Astrocyte of the hippocampus (primary cell): ENCODE measurements around the gene MVB12A.

Source experiments
- DNase-seq: peaks from one replicate; pipeline ENCODE4 v3.0.0; 2011; ENCODE audit warnings: low read depth, low spot score

Gene MVB12A

DNA sequence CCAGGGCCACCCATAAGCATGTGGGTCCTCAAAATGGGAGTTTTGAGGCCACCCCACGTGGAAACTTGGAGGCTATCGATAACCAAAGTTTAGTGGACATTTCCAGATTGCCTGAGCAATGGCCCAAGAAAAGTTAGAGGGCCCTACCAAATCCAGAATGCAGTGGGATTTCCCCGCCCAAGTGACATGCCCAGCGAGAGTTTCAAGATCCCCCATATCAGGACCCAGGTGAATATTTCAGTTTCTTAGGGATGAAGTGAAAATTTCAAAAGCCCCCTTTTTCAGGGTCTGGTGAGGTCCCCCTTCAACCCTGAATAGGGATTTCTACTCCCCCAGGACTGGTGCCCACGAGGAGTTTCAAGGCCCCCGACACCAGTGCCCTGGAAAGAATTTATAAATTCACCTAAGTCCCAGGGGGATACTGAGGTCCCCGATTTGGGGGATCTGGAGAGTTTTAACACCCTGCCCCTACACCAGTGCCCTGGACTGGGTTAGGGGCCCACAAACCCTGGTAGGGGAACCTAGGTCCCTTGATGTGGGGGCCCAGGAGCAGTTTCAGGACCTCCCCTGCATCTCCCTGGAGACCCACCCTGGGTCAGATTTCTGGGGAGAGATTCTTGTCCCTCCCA lies 15.1 kb upstream of the MVB12A start:
- DNase-seq: no peak

- DNase-seq: peak; percentile 76
Measured at GRCh38 chr19:17405250-17406045, 14.4 kb upstream of the MVB12A start, which contains the start of gene BST2. TSS of gene BST2 (minus strand) at chr19:17405630. CDS start at chr19:17405575, 55 bp downstream.

- peak; percentile 84 for DNase-seq
Measured at GRCh38 chr19:17406046-17406886, 13.6 kb upstream of the MVB12A start.

- no peak for DNase-seq
Measured at GRCh38 chr19:17406887-17407196, 13.0 kb upstream of the MVB12A start.

DNA sequence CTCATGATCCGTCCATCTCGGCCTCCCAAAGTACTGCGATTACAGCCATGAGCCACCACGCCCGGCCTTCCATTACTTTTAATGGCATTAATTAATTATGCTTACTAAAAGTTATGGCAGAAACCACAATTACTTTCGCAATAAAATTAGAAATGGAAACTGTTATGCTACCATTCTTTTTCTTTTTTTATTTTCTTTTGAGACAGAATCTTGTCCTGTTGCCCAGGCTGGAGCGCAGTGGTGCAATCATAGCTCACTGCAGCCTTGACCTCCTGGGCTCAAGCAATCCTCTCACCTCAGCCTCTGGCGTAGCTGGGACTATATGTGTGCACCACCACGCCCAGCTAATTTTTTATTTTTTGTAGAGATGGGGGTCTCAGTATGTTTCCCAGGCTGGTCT lies 9.9 kb upstream of the MVB12A start:
- DNase-seq: no peak

- DNase-seq: no peak
Measured at GRCh38 chr19:17411801-17412200, 8.0 kb upstream of the MVB12A start.

GRCh38 chr19:17414097-17414496 lies 5.8 kb upstream of the MVB12A start:
- no peak for DNase-seq

DNA sequence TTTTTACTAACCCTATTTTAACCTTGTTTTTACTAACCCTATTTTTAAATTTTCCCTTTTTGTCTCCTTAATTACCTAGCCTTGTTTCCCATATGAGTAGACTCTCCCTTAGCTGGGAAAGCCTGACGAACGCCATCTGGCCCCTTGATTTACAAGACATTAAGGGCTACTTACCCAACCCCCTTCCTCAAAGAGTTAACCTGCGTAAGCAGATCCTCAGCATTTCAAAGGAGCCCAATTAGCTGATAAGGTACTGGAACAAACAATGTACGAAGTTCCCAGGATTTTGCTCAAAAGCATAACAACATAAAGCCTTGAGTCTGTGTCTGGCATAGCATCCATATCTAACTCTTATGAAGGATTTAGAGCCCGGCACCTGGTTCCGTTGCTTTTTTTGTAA lies 4.7 kb upstream of the MVB12A start:
- no peak for DNase-seq

DNA sequence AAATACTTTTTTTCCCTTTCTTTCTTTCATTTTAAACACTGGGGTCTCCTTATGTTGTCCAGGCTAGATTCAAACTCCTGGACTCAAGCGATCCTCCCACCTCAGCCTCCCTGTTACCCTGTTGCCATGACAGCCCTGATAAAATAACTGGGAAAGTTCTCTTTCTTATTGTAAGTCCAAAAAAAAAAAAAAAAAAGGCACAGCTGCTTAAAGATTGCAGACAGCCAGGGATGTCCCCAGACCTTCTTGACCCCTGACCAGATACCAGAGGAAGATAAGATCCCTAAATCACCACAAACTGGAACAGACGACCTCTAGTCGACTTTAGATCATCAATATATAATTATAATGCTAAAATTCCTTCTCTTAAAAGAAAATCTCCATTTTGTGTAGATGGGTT lies 1.1 kb upstream of the MVB12A start:
- DNase-seq: no peak

DNA sequence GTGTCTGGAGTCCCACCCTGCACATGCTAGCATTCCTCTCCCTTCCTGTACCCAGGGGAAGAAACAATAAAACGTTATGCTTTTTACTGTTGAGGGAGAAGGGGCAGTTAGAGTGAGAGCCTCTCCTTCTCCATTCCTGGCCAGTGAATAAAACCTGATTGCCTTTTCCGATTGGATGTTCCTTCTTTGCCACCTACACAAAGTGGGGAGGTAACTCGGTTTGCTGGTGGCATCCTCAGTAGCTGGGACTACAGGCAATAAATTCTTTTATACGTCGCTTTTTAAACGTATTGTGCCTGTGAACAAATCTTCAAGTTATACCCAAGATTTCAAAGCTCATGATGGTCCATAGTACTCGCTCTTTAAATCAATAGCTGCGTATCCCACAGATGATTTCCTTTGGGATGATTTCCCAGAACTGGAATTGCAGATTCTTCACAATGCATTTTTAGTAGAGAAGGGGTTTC lies 660 bp upstream of the MVB12A start:
- DNase-seq: no peak

- DNase-seq: peak; percentile 56
Measured at GRCh38 chr19:17420475-17420924, 653 bp downstream of the MVB12A start.

DNA sequence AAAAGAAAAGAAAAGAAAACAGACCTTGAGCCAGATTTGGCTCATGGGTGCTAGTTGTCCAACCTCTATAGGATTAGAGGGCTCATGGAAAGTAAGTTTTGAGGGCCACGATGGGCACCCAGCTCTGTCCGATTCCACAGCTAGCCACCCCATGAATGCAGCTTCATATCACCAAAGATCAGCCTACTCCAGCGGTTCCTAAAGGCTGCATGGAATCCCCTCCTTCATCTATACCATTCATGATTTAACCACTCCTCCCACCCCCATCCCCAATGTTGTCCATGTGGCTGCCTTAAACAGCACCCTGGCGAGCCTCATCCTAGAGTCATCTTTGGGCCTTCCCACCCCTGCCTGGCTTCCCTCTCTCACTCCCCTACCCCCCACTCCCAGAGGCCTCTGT lies 2.1 kb downstream of the MVB12A start:
- DNase-seq: no peak

DNA sequence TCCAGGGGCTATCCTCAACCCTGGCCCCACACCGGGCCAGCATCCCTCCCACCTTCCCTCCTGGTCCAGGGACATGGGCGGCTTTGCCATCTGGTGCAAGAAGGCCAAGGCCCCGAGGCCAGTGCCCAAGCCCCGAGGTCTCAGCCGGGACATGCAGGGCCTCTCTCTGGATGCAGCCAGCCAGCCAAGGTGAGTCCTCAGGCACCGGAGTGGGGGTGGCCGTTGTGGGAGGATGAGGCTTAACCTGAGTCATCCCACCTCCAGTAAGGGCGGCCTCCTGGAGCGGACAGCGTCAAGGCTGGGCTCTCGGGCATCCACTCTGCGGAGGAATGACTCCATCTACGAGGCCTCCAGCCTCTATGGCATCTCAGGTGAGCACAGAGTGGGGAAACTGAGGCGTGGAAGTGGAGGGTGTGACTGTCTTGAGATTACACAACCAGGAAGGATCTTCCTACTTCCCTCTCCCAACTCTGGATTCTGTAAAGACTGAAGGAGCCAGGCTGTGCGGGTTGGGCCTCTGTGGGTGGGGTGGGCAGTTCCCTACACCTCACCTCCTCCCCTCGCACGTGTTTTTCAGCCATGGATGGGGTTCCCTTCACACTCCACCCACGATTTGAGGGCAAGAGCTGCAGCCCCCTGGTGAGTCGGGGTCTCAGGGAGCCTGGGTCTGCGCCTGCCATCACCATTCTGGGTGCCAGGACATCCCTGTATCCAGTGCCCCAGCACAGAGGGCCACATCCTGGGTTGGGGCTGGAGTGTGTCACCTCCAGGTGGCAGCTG lies 3.8 kb downstream of the MVB12A start:
- DNase-seq: no peak

GRCh38 chr19:17424743-17425365 lies 5.0 kb downstream of the MVB12A start:
- DNase-seq: peak; percentile 82

DNA sequence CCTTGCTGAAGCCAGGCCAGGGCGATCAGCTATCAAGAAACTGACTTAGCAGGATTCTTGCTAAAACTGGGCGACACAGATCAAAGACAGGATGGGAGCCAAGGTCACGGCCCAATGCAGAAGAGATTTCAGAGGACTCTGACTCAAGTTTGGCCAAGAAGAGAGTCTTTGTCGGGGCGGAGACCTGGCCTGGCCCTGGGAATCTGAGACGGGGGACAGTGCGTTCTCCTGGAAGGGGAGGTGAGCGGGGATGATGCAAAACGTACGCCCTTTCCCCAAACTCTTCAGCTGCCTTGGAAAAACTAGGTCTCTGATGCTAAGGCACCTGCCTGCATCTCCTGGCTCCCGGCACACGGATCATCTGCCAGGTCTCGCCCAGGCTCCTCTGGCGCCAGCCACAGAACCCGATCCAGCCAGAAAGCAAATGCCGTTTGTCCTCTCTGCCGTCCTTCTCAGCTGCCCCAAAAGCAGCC lies 9.8 kb downstream of the MVB12A start:
- DNase-seq: no peak

DNA sequence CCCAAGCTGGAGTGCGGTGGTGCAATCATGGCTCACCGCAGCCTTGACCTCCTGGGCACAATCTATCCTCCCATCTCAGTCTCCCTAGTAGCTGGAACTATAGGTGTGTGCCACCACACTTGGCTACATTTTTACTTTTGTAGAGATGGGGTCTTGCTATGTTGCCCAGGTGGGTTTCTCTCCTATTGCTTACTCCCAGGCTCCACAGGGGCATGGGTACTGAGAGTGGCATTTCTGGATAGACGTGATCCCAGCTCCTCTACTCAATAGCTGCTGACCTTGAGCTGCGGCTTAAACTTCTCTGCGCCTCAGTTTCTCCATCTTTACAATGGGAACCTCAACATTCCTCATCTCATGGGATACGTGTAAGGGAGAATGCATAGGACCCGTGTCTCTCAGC lies 11.6 kb downstream of the MVB12A start:
- DNase-seq: no peak

DNA sequence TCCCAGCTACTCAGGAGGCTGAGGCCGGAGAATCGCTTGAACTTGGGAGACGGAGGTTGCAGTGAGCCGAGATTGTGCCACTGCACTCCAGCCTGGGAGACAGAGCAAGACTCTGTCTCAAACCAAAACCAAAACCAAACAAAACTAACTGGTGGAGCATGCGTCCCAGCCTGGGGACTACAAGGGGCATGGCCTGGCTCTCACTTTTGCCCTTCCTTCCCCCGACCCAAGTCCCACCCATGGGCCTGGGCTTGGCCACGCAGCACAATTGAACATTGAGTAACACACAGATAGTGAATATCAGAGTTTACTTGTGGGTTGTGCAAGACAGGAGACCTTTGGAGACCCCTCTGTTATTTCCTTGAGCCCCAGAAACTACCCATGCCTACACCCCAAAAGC lies 15.4 kb downstream of the MVB12A start:
- DNase-seq: no peak

DNA sequence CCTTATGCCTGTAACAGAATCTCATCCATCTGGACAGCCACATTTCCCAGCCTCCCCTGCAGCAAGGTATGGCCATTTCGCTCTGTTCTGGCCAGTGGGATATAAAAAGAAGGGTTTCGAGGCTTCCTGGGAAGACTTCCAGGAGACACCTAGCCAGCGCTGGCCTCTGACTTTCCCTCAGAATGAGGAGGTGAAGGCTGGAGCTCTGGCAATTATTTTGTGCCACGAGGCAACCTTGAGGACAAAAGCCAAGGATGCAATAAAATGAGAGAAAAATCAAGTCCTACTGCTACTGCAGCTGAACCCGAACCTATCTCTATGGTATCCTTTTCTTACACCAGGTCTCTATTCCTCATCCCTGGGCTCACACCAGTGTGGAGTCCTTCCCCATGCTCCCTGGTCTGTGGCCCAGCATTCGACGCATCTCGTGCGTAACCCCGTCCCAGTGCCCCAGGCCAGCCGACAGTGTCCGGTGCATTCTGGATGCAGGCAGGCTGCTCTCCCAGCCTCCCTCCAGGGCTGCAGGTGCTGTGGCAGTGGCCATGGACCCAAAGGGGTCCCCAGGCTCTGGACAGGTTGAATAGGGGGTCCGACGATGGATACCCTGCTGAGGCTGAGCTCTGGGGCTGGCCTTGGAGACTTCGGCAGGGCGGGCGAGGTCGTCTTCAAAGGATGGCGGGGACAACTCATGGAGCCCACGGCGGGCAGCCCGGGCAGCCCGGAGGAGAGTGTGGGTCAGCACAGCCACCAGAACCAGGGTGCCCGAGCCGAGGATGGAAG lies 16.4 kb downstream of the MVB12A start:
- DNase-seq: no peak

DNA sequence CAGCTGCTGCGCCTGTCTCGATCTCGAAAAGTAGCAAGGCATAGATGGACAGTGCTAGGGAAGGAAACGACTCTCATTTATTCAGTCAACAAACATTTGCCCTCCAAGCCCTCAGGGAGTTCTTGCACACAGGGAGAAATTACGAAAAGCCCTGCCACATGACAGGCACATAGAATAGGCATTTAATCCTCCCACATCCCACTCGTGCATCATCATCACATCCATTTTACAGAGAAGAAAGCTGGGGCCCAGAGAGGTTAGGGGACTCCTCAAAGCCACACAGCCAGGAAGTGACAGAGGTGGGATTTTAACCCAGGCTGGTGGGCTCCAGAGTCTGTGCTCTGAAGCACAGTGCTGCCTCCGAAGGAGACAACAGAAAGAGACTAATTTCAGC lies 17.0 kb downstream of the MVB12A start:
- no peak for DNase-seq
